GM18519 (cell line): ENCODE data around the gene ARPC1A.
A peak's percentile ranks its signal among the peaks of the same experiment; 100 is the strongest.
"Not testable (repeated sequence)": the region's sequence is repeated elsewhere in the genome, so short reads cannot be mapped to it uniquely, and the experiment has no call there.

Experiments
- ATAC-seq: cut with Tn5 transposase; IDR thresholded peaks from one replicate; pipeline ENCODE4 v1.9.1; 2021; ENCODE audit warnings: mild to moderate bottlenecking, moderate library complexity; ENCODE audit not compliant: unreplicated experiment, low FRiP score

ARPC1A gene

GRCh38 chr7:99385564-99385963 is 59.9 kb downstream of the ARPC1A start:
- ATAC-seq: no peak

GRCh38 chr7:99386584-99387238 is 61.0 kb downstream of the ARPC1A start:
- ATAC-seq: no peak

GRCh38 chr7:99387239-99387635 is 61.5 kb downstream of the ARPC1A start:
- ATAC-seq: not testable (repeated sequence)

- no peak for ATAC-seq
Measured at GRCh38 chr7:99387912-99388311, 62.2 kb downstream of the ARPC1A start.

GRCh38 chr7:99389772-99390171 is 64.1 kb downstream of the ARPC1A start:
- no peak for ATAC-seq

- no peak for ATAC-seq
Measured at GRCh38 chr7:99390941-99391602, 65.4 kb downstream of the ARPC1A start.

DNA sequence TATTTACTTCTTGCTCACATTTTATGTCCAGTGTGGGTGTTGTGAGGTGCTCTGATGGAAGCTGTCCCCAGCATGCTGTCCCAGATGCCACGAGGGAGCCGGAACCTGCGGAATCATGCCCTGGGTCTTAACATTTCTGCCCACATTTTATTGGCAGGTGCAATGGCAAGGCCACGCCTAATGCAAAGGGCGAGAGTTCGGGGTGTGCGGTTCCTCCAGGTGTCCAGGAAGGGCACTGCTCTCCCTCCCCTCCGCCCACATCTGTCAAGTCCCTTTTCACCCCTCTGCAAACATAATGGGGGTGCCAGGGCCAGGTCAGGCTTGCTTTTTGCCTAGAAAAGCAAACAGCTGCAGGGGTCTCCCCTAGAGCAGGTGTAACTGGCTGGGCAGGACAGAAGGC is 66.3 kb downstream of the ARPC1A start:
- no peak for ATAC-seq

DNA sequence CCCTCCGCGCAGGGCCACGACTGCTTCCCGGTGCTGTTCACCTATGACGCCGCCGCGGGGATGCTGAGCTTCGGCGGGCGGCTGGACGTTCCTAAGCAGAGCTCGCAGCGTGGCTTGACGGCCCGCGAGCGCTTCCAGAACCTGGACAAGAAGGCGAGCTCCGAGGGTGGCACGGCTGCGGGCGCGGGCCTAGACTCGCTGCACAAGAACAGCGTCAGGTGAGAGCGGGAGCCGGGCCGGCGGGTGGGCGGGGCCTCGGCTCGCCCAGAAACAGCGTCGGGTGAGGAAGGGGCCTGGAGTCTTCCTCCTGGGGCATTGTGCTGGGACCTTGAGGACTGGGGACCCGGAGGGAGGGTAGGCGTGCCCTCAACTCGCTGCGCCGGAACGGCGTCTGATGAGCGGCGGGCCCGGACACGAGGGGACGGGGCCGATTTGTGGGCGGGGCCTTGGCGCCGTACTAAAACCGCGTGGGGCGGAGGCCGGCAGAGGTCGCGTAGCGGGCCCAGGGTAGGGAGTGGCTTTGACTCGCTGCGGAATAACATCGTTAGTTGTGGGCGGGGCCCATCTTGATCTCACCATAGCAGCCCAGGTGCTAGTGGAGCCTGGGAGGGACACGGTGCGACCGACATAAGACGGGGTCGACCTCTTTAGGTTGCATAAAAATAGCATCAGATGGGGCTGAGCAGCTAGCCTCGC is 67.1 kb downstream of the ARPC1A start:
- peak; percentile 39 for ATAC-seq

DNA sequence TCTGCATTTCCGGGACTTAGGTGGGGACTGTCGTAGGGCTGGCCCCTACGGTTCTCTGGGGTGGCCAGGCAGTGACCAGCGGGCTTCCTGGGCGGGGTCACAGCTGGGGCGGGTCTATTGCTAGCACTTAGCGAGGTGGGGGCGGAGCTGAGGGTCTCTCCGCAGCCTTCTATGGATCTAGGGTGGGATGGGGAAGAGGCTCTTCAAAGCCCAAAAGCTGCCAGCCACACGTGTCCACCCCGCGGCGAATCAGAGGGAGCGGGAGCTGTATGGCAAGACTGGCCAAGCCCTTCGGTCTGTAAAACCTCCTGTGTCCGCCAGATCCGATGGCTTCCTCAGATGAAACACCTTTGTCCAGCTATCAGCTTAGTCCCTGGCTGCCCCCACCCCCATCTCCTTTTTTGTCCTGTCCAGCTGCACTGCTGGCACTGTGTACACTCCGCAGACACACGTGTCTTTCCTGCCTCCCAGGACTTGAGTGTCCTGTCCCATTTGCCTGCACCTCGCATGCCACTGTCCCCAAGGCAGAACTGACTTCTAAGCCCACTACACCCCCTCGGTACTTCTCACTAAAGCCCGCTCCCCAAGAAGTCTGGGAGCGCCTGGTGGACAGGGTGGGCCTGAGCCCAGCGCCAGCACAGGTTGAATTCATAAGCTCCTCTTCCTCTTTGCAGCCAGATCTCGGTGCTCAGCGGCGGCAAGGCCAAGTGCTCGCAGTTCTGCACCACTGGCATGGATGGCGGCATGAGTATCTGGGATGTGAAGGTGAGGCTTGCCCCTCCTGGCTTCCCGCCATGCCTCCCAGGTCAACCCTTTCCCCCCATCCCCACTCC is 67.9 kb downstream of the ARPC1A start:
- ATAC-seq: no peak

DNA sequence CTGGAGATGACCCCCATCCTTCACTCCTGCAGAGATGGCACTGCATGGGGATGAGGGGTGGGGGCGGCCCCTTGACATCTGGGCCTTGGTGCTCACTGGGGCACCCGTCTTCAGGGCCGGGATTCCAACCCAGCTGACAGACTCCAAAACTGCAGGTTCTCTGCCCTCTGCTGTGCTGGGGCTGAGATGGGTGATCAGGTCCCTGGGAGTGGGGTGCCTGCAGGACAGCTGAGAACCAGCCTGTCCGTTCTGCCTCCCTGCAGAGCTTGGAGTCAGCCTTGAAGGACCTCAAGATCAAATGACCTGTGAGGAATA is 68.4 kb downstream of the ARPC1A start:
- no peak for ATAC-seq

DNA sequence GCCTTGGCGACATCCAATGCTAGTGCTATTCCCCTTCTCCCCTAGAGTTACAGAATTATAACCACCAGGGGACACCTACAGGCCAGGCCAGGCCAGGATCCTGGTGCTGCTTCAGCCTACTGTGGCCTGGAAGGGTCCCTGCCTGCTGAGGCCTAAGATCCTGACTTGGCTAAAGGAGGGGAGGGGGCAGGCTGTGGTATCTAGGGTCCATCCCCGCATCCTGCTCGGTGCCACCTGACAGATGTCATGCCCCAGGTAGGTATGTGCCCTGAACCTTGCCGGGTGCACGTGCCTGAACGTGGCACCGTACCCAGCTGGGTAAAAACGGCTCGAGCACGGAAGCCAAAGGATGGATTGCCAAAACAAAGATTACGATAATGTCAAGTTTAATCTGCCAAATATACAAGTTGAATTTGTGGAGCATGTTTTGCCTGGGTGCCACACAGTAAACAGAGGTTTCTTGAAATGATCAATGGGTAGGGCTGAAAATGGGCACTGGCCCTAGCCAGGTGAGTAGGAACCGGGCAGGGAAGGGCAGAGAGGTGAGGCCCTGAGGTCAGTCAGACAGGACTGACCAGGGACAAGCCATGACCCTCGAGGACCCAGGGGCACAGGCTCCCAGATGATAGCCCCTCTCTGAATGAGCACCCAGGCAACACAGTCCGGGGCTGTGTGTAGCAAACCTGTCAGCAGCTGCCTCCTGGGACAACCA is 70.1 kb downstream of the ARPC1A start:
- ATAC-seq: no peak

DNA sequence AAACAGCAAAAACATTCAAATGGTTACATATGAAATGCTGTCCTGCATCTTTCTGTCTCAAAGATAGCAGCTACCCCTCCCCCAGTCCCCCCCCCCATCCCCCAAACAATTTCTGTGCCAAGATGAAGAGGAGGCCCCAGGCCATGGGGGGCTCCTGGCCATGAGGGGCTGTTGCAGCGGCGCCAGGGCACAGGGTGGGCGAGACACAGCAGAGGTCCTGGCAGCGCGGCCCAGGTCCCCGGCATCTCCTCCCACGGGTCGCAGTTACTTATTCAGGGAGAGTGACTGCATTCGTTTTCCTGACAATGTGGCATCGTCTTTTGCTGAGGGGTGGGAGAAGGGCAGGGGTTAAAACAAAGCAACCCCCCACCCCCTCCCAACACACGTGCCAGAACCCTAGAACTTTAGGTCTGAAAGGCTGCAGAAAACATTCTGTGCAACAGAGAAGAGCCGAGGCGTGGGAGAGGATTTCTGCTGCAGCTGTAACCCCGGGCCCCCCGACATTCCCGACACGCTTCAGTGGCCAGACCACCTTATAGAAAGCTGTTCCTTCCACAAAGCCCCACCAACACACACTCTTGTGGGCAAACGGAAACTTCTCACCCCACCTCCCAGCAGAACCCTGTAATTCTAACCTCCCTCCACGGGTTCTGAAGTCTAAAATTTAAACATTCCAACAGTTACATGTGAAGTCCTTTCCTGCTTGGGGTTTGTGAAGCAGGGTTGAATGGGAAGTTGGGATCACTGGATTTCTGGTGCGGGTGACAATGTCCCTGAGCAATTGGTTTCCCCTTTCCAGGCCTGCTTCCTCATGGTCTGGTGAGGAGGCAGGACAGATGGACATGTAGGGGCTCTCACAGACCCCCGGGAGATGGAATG is 71.0 kb downstream of the ARPC1A start:
- ATAC-seq: no peak

GRCh38 chr7:99397297-99397983 is 71.7 kb downstream of the ARPC1A start:
- no peak for ATAC-seq

DNA sequence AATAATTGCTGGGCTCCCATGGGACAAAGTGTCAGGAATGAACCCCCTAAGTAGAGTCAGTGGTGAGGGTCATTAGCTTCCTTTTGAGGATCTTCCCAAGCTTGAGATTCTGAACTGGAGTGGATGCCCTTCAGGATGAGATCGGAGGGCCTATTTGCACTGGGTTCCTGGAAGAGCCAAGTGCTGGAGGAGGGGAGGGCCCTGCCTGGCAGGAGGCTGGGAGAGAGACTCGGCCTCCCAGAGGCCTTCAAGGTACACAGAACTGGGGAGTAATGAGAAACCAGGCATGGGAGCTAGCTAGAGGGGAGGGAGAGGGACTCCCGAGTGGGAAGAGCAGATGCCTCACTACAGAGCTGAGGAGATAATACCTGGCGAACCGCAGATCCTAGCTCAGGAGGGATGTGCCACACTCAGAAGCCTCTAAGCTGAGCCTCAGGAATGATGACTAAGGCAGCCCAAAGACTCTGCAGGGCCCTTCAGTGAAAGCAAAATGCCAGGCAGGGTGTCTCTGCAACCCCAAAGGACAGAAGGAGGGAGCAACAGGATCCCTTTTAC is 73.3 kb downstream of the ARPC1A start:
- ATAC-seq: no peak

GRCh38 chr7:99399597-99399996 is 73.9 kb downstream of the ARPC1A start:
- no peak for ATAC-seq

DNA sequence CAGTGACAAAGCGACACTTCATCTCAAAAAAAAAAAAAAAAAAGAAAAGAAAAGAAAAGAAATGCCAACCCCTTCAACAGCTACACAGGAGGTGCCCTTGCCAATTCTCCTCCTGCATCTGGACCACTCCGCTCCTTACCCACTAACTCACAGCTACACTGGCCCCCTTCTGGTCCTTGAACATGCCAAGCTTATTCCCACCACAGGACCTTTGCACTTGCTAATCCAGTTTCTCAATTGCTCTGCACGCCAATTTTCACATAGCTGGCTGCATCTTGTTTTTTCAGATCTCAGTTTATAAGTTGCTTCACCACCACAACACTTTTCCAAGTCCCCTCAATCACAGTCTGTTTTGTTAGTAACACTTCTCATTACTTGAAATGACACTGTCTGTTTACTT is 77.2 kb downstream of the ARPC1A start:
- ATAC-seq: no peak

DNA sequence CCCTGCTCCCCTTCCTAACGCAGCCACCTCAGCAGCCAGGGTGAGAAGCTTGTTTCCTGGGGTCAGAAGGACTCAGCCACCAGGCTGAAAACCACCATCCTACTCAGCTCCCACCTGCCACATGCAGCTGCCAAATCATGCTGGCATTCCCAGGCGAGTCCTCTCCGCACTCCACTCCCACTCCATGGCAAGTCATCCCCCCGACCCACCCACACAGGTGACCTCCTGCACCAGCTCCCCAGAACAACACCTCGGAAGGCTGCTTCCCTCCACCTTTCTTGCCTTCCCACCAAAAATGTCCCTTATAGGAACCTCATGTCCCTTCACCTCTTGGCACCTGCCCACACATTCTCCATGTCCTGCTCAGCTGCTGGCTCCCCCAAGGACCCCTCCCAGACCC is 78.1 kb downstream of the ARPC1A start:
- no peak for ATAC-seq

GRCh38 chr7:99404235-99404976 is 78.7 kb downstream of the ARPC1A start:
- no peak for ATAC-seq
